Esophagus mucosa (tissue), 1 donor: ENCODE measurements around the gene CTSW. TPM values are rescaled to one million over a fixed set of nuclear protein-coding genes. Genes with fewer than 3 reads are reported as not detected.
A peak's percentile ranks its signal among the peaks of the same experiment; 100 is the strongest.
"Not testable (repeated sequence)": the region's sequence is repeated elsewhere in the genome, so short reads cannot be mapped to it uniquely, and the experiment has no call there.

ENCODE experiments used
- ATAC-seq: fragments of 200-7000 bp; cut with Tn5 transposase; one replicate; pipeline ENCODE4 v1.9.1; 2020
- total RNA-seq: library from RNA; stranded (reverse); gene quantifications from one replicate; pipeline ENCODE4 v1.2.4, GENCODE V29; 2023
- donor health status: DM: yes; HTN: yes; CAD: no.

The CTSW gene
- total RNA-seq = not detected

GRCh38 chr11:65879617-65880016 is at the start of gene CTSW:
Gene CTSW (plus strand): TSS chr11:65879837. CDS start chr11:65879855, 18 bp downstream.
- peak; percentile 6 for ATAC-seq

GRCh38 chr11:65832231-65832630 is 47.4 kb upstream of the CTSW start:
- not testable (repeated sequence) for ATAC-seq

- ATAC-seq = peak; percentile 99
Measured at GRCh38 chr11:65833297-65834030, 46.2 kb upstream of the CTSW start, which contains the start of gene SNX32. Gene SNX32 (plus strand): TSS chr11:65833963. CDS start chr11:65834066, 103 bp downstream.

GRCh38 chr11:65834202-65834601 is 45.4 kb upstream of the CTSW start:
- ATAC-seq = no peak

GRCh38 chr11:65842144-65842543 is 37.5 kb upstream of the CTSW start:
- peak; percentile 53 for ATAC-seq

GRCh38 chr11:65843811-65844210 is 35.8 kb upstream of the CTSW start:
- peak; percentile 25 for ATAC-seq

GRCh38 chr11:65844231-65844872 is 35.3 kb upstream of the CTSW start:
- ATAC-seq = peak; percentile 6

- no peak for ATAC-seq
Measured at GRCh38 chr11:65847746-65848145, 31.9 kb upstream of the CTSW start.

- ATAC-seq = not testable (repeated sequence)
Measured at GRCh38 chr11:65848693-65849092, 30.9 kb upstream of the CTSW start.

- peak; percentile 2 for ATAC-seq
Measured at GRCh38 chr11:65849366-65849765, 30.3 kb upstream of the CTSW start.

- peak; percentile 0 for ATAC-seq
Measured at GRCh38 chr11:65849771-65850216, 29.8 kb upstream of the CTSW start.

- ATAC-seq = peak; percentile 6
Measured at GRCh38 chr11:65850217-65851082, 29.2 kb upstream of the CTSW start.

GRCh38 chr11:65851083-65851579 is 28.5 kb upstream of the CTSW start:
- ATAC-seq = peak; percentile 22

GRCh38 chr11:65851811-65852507 is 27.7 kb upstream of the CTSW start:
- no peak for ATAC-seq

GRCh38 chr11:65852508-65853245 is 27.0 kb upstream of the CTSW start:
- no peak for ATAC-seq

GRCh38 chr11:65853246-65853979 is 26.2 kb upstream of the CTSW start:
- ATAC-seq = no peak

- ATAC-seq = no peak
Measured at GRCh38 chr11:65854161-65854592, 25.5 kb upstream of the CTSW start.

GRCh38 chr11:65854852-65855837 is 24.5 kb upstream of the CTSW start:
- no peak for ATAC-seq

- ATAC-seq = no peak
Measured at GRCh38 chr11:65855927-65856363, 23.7 kb upstream of the CTSW start.
